HG02763 (cell line): ENCODE data around the gene FBRSL1.

ENCODE experiments used
- ATAC-seq: cut with Tn5 transposase; IDR thresholded peaks from one replicate; pipeline ENCODE4 v1.9.1; 2021; ENCODE audit warnings: mild to moderate bottlenecking, moderate library complexity; ENCODE audit not compliant: unreplicated experiment

Gene FBRSL1

DNA sequence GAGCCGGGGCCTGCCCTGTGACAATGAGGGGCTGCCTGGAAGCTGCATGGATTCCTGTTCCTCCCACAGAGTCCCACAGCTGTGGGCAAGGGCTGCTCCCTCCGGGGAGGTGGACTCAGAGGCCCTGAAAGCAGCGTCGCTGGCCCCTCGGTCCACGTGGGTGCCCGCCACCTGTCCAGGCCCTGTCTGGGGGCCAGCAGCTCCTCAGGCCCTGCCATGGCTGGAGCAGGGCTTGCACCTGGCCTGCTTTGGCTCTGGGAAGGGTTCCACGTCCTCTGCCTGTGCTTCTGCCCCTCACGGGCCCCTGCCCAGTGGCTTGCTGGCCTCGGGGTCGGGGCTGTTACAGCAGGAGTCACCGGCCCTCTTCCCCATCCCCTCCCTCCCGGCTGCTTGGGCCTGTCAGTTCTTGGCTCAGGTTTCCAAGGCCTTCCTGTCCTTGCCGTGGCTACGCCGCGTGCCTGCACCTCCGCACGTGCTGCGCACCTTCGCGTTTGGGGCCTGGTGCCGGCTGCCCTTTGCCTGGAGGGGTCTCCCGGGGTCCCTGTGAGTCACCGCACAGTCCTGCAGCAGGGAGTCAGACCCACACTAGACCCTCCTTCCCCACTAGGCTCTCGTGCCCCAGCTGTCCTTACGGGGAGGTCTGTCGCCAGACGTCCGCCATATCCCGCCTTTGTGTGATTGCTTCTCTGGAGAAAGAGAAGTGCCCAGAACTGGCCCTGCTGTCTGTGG is 5.8 kb downstream of the FBRSL1 start:
- no peak for ATAC-seq

DNA sequence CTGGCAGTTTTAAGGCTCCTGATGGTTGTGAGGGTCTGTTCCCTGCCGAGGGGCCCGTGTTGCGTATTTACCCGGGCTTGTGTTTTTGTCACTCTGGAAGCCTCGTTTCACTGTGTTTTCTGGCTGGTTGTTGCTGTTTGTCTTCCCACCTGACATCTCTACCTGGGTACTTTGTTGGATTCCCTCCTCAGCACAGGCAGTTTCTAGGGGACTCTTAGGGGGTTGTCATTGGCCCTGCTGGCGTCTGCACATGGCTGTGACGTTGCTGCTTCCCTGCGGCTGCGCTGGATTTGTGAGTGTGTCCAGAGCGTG is 6.4 kb downstream of the FBRSL1 start:
- ATAC-seq = no peak

DNA sequence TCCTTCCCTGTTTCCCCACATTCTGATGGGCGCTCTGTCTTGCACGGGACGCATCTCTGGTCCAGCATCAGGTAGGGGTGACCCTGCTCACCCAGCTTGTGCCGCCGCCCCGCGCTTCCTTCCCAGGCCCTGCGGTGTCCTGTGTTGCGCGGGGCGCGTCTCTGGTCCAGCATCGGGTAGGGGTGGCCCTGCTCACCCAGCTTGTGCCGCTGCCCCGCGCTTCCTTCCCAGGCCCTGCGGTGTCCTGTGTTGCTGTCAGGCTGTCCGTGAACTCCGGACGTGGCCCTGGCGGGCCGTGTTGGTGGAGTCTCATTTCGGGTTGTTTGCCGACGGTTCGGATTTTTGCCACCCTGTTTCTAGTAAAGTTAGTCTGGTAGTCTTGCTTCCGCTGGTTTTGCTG is 6.8 kb downstream of the FBRSL1 start:
- no peak for ATAC-seq

DNA sequence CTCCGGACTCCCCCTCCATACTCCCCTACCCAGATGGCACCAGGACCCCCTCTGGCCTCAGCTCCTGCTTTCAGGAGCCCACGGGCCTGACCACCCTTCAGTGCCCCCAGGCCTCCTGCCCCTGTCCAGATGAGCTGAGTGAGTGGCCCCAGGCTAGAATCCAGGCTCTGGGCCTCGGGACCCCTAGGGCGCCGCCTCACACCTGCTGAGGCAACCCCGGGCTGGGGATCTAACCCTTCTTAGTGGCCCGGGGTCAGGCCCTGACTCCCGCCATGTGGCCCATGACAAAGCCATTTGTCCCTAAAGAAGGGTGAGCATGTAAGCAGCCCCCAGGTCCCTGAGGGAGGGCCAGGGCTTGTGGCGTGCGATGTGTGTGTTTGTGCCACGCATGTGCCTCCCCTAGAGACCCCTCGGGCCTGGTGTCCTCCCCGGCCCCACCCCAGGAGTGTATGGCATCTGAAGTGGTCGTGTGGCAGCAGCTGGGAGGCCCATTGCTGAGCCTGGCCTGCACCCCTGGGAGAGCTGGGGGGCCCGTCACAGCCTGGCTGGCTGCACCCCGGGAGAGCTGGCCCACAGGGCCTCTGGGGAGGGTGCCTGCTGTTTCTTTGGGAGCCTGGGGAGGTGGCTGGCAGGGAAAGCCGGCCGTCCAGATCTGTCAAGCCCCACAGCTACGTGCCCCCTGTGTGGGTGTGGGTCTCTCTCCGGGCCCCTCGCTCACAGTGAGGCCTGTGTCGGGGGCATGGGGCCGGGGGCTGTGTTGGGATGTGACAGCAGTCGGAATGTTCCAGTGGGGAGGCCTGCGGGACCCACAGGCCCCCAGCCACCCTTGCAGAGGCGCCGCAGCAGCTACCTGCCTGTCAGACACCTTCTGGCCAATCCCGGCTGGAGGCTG is 7.8 kb downstream of the FBRSL1 start:
- ATAC-seq = no peak

DNA sequence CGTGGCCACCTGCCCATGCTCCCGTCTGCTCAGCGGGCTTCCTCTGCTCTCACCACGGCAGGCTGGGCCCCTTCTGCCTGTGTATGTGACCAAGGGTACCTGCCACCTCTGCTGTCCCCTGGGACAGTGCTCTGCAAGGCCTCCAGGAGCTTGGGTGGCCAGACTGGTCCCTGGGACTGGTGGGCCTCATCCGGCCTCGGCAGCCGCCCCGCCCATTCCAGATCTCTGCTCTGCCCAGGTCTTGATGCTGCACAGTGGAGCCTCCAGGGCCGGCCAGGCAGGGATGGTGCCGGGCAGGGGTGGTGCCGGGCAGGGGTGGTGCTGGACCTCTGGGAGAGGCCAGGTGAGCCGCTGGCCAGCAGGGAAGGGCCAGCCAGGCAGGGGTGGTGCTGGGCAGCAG is 9.0 kb downstream of the FBRSL1 start:
- no peak for ATAC-seq

DNA sequence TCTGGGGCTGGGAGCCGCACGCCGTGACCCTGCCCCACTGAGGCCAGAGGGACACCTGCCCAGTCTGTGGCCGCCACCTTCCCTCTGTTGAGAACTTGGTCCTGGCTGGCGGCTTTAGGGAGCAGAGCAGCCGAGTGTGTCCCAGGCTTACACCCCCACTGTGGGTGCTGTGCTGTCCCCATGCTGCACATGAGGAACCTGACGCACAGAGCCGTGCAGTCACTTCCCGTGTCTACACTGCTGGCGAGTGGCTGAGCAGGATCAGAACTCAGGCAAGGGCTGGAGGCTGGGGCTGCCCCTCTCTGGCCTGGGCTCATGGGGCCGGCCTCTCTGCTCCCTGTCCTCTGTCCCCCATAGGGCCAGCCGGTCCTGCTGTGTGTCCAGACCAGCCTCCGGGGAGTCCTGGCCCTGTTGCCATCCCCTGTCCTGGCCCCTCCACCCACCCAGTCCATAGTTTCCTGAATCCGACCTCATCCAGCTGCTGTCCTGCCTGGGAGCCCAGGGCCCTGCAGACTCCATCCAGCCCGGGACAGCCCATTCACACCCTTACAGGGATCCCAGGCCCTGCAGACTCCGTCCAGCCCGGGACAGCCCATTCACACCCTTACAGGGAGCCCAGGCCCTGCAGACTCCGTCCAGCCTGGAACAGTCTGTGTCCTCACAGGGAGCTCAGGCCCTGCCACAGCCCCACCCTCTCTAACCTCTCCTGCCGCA is 10.3 kb downstream of the FBRSL1 start:
- ATAC-seq = no peak

DNA sequence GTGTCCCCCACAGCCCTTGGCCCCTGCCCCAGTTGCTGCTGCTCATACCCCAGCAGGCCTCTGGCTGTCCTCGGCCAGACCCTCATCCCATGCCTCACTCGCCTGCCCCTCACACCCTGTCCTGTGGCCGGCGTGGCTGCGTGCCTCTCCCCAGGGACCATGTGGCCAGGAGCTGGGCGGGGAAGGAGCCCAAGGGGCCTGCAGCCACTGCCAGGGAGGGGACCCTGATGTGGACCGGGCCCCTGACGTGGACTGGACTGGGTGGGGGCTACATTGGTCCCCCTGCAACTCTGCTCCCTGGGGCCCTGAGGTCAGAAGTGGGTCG is 10.9 kb downstream of the FBRSL1 start:
- no peak for ATAC-seq

DNA sequence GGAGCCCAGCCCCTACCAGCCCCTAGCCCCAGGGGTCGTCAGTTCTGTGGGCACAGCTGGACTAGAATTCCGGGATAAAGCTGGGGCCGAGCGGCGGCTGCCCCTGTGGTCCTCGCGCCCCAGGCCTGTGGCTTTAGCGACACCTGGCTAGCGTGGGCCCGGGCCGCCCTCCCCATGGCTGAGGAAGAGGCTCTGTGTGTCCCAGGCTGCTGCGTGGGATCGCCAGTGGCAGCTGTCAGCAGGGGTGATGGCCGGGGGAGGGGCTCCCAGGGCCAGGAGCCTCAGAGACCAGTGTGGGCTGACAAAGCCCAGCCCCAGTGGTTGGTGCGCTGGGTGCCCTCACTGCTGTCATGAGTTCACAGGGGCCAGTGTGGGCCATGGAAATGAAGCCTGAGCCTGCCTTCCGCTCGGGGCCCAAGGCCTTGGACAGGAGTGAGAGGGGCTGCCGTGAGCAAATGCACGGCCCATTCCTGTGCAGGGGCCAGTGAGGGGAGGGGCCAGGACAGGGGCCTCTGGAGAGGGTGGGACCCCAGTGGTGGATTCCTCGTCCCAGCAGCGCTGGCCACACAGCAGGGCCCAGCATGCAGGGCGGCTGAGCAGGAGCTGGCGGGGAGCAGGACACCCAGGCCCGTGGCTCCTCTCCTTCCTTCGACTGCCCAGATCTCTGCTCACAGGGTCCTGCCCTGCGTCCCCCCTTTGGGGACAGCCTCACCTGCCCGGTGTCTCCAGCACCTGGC is 11.4 kb downstream of the FBRSL1 start:
- ATAC-seq = no peak

DNA sequence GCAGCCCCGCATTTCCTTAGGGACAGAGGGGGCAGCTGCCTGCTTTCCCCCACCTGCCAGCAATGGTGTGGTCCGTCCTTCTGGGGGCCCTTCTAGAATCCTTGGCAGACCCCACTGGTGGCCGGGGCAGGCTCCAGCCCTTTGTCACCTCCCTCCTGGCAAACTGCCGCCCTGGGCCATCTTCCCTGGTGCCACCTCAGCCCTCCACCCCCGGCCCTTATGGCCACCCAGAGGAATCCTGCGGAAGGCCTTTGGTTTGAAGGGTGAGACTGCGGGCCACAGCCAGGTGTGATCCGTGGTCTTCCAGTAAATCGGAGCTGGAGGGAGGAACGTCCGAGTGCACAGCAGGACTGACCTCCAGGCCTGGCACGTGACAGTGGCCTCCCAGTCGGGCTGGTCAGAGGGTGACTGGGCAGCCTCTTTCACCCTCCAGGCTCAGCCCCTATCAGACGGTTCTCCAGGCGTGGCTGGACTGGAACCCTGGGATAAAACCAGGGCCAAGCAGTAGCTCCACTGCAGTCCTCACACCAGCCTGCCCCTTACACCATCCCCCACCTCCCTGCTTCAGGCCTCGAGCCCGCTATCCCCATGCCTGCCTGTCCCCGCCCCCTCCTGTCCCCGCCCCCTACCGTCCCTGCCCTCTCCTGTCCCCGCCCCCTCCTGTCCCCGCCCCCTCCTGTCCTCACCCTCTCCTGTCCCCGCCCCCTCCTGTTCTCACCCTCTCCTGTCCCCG is 12.4 kb downstream of the FBRSL1 start:
- ATAC-seq = no peak

DNA sequence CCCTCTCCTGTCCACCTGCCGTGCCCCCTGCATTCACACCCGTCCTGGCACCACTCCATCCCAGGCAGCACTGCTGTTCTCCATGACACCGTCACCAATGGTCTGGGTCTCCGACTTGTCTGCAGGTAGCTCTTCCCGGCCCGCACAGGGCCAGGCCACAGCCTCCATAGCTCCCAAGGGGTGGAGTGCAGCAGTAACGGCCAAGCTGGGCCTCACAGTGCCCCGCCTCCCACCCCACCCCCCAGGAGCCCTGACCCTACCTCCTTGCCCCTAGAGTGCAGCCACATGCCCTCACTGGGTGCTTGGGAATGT is 12.9 kb downstream of the FBRSL1 start:
- ATAC-seq = no peak

DNA sequence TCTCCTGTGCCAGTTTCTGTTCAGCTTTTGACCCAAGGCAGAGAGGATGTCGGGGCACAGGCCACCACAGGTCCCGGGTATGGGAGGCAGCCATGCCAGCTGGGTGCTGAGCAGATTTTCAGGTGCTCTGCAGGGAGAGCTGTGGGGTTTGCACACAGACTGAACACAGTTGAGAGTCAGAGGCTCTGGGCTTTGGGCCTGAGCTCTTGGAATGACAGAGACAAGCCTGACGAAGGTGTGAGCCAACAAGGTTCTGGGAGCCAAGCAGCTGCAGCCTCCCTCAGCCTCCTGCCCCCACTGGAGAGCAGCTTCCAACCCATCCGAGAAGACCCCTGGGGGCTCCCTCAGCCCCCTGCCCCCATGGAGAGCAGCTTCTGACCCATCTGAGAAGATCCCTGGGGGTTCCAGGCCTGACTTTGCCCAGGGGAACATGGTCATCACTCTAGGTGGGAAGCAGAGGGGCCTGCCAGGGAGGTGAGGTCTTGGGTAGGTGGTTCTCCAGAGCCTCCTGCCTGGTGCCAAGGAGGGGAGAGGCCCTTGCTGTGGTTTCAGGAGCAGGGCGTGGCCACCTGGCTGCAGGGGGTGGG is 13.8 kb downstream of the FBRSL1 start:
- ATAC-seq = no peak

DNA sequence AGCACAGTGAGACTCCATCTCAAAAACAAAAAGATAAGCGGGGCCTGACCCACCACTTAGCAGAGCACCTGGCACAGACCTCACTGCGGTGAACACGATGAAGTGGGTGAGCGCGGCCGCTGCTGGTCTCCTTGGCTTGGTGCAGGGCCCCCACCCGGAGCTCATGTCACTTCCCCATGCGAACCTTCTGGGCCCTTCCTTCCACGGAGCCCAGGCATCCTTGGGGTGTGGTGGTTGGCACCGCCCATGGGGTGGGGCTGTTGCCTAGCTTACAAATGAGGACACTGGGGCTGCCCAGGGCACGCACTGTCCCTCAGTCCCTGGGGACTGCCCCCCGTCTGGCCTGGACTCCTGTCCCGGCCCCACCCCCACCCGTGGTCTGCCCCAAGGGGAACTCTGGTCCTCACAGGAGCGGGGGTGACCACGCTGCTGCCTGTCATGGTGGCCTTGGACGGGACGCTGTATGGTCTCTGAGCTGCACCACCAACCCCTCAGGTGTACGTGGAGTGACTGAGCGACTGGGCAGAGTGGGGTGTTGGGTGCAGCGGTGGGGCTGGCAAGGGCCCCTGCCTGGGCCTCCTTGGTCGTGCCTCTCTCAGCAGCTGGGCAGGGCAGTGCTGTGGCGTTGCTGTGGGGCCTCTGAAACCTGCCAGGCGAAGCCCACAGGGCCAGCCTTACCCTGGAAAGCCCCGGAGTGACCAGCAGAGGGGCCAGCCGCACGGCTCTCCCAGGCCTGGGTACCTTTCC is 15.3 kb downstream of the FBRSL1 start:
- no peak for ATAC-seq

DNA sequence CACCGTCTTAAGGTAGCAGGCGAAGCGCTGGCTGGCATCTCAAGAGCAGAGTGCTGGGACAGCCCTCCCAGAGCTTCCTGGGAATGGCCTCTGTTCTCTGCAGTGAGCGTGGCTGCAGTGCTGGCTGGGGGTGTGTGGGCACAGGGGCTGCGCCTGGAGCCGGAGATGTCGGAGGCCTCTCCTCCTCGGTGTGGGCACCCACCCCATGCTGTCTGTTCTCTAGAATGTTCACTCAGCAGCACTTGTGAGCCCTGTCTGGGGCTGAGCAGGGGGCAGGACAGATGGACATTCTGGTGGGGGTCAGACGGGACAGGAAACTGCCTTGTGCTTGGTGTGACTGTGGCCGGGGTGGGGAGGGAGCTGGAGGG is 15.9 kb downstream of the FBRSL1 start:
- ATAC-seq = no peak

DNA sequence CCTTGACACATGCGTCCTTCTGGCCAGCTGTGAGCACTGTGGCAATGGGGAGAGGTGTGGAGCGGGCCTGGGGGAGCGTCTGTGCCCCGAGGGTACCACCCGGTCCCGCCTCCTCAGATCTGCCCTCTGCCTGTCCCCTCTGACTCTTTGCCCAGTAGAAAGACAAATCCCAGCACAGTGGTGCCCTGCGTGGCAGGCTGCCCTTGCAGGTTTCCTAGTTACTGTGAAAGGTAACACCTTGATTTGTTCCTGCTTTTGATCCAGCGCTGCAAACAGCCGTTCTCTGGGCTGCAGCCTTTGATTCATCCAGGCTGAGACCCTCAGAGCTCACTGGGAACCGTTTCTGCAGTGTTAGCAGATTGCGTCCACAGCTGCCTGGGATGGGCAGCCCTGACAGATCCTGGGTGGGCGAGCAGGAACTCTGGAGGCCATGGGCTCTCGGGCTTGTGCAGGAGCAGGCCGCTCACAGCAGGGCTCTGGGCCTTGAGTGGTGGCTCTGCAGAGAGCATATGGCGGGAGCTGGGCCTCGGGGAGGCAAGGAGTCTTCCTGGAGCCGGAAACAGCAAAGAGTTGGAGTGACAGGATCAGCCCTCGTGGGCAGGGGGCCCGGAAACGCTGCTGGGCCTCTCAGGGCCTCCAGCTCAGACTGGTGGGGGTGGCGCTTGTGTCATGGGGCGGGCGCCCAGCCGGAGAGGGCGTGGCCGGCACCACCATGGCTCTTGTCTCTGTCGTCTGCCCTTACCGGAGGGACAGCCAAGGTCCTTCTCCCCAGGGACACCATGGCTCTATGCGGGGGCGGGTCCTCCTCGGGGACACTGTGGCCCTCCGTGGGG is 16.6 kb downstream of the FBRSL1 start:
- ATAC-seq = peak; percentile 56

DNA sequence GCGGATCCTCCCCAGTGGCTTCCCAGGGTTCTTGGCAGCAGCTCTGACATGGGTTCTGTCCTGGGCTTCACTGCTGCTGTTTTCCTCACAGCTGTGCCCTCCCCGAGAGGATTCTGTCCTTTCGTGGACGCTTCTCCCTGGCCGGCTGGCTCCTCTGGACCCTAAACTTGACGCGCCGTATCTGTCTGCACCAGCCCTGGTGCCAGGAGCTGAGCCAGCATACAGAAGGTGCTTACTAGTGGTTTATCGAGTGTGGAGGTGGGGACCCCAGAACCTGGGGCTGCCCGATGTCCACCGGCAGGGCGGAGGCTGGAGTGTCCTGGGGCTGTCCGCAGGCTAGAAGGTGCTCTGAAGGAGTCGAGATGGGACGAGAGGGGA is 17.2 kb downstream of the FBRSL1 start:
- no peak for ATAC-seq

DNA sequence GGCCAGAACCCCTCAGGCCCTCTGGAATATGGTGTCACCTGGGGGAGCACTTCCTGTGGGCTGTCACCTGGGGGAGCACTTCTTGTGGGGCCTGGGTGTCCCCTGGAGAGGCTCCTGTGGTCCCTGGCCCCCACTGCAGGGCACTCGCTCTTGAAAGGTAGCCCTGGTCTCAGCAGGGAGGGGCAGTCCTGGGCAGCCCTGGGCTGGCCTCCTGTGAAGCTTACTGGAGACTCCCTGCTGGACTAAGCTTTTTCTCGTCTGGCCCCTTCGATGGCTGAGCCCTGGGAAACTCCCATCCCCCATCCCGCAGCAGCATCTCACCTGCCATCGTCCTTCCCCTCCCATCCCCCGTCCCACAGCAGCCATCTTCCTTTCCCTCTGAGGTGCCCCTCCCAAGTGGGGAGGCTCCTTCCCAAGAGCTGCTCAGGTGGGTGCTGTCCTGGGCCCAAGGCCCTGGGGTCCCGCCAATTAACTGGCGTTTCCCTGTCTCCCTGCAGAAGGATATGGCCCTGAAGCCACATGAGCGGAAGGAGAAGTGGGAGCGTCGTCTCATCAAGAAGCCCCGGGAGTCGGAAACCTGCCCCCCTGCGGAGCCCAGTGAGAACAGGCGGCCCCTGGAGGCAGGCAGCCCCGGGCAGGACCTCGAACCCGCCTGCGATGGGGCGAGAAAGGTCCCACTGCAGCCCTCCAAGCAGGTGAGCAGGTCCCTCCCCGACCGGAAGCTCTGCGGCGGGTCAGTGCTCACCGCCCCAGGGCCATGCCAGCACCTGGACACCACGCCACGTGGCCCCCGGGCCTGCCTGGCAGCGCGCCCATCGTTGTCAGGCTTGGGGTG is 17.9 kb downstream of the FBRSL1 start:
- no peak for ATAC-seq

DNA sequence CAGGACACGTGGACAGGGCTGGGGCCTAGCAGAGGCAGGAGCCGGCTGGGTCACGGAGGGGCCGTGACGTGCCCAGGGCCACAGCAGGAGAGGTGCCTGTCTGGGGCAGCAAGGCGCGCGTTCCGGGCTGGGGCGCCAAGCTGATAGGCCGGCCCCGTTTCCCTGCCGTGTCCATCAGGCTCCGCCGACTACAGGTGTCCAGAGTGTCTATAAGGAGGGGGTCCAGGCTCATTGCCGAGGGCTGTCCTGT is 18.5 kb downstream of the FBRSL1 start:
- ATAC-seq = no peak
